COLO668 (cell line): ENCODE data around the gene SAMD4A.
"Not testable (repeated sequence)": the region's sequence is repeated elsewhere in the genome, so short reads cannot be mapped to it uniquely, and the experiment has no call there.

Experiments used
- DNase-seq: peaks from one replicate; lab custom pipeline; 2025; ENCODE audit not compliant: unreplicated experiment; lab: John Stamatoyannopoulos, UW

Gene SAMD4A

DNA sequence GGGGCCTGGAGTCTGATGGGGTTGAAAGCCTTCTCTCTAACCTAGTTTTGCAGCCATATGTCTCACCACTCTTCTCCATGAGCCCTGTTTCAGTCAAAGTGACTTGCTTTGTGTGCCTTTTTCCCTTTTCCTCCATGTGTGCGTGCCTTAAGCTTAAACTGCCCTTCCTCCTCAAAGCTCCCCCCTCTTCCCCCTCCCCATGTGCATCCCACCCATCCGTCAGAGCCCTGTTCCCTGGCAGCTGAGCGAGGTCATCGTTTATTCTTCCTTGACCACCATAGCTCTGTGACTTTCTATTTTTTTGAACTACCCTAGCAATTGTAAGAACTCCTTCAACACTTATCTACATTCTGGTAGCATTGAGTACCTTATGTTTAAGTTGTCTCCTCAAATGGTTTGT, 24.9 kb downstream of the SAMD4A start:
- no peak for DNase-seq

DNA sequence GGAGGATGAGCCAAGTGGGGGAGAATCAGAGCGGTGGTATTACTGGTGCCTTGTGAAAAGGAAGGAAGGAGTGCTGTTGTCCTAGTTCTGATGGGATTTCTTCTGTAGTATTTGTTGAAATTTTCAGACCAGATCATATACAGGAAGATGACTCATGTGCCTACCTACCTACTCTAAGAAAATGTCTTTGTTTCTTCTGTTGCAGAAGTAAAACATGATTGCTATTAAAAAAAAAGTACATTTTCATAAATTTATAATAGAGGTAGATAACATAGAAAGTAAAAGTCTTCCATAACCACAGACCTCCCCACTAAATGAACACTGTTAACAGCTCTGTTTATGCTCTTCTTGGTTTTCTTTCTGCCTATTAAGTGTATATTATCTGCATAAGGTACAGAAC, 26.9 kb downstream of the SAMD4A start:
- no peak for DNase-seq

- no peak for DNase-seq
These were observed 27.6 kb downstream of the SAMD4A start for GRCh38 chr14:54594537-54594936.

DNA sequence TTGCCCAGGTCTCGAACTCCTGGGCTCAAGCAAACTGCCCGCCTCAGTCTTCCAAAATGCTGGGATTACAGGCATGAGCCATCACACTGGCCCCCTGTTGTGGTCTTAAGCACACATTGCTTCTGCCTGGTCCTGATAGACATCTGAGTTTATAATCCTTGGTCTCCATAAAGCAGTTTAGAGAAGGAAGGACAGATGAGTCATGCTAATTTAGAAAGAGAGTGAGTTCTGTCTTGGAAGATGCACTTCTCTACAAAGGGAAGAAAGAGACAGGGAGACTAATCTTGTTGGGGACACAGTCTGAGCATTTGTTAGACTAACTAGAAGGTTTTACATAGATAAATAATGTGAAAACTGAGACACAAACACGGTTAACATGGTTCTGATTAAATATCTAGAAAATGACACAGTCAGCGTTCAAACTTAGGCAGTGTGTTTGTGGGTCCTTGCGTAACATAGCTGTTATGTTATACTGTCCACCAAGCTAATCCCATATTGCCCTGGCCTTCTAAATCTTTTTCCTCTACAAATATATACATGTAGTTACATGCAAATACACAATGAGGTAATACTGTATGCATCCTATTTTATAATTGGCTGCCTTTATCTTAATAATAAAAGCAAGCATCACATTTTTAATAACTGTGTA, 31.0 kb downstream of the SAMD4A start:
- DNase-seq = no peak

DNA sequence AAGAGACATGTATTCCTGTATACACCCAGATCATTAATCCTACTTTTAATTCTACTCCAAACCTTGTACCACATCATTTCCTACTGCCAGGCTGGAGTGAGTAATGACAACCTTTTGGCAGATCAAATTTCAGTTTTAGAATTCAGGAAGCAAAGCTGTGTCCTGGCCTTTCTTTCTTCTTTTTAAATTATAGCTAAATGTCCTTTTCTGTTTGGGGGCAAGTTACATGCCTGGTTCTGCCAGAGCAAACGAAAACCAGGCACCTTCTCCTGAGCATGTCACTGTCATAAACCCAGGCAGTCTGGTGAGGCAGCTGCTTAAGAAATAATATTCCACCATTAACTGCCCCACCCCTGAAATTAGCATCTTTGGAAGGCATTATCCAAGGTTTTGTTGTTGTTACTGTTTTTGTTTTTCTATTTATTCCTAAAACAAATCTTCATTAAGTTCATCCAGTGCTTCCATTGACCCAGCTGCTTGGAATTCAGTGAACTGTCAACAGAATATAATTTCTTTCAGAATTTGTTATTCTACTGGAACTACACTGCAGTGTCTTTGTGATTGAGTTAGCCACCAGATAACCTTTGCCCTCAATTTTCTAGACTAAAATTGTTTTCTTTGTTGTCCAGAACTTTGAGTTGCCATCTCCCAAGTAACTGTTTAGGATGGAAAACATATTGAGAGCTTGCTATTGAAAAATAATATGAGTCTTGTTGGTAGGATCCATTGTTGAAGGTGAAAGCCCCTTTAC, 33.2 kb downstream of the SAMD4A start:
- DNase-seq = no peak

GRCh38 chr14:54600717-54601109, 33.8 kb downstream of the SAMD4A start:
- DNase-seq = no peak

GRCh38 chr14:54603362-54603761, 36.4 kb downstream of the SAMD4A start:
- no peak for DNase-seq

- DNase-seq = no peak
These were observed 39.2 kb downstream of the SAMD4A start for GRCh38 chr14:54606178-54606577.

DNA sequence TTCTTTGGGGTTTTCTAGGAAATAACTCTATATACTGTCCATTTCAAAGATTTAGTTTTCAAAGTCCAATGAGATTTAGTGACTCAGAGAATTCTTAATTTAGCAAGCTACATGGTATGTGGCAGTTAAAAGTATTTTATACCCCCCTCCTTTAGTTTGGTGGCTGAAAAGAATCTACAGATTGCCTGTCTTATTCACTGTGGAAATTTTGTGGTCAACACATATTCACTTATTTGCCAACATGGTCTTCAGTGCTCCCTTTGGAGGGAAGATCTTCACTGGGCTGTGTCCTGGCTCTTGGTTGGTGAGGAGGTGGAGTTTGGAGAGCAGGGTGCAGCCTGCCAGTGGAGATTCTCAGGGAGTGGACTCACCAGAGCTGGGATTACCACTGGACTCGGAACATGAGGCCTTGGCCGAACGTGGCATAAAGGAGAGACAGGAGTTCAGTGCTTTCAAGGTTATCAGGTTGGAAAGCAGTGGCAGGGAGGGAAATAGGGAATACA, 39.8 kb downstream of the SAMD4A start:
- no peak for DNase-seq

GRCh38 chr14:54609576-54609975, 42.6 kb downstream of the SAMD4A start:
- no peak for DNase-seq

GRCh38 chr14:54610051-54610977, 43.4 kb downstream of the SAMD4A start:
- no peak for DNase-seq

DNA sequence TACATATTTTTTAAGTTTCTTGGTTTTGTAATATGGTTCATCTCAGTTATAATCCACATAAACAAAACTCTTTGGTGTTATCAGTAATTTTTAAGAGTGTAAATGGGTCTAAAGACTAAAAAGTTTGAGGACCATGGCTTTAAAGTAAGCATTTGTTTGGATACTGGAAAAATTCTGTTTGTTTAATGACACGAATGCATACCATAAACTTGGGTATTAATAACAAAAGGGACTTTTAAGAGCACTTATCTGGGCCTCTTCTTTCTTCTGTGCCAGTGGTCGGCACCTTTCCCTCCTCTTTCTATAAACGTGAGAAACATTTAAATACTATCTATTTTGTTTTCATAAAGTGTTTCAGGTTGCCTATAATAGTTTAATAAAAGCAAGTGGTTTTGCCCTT, 47.4 kb downstream of the SAMD4A start:
- no peak for DNase-seq

DNA sequence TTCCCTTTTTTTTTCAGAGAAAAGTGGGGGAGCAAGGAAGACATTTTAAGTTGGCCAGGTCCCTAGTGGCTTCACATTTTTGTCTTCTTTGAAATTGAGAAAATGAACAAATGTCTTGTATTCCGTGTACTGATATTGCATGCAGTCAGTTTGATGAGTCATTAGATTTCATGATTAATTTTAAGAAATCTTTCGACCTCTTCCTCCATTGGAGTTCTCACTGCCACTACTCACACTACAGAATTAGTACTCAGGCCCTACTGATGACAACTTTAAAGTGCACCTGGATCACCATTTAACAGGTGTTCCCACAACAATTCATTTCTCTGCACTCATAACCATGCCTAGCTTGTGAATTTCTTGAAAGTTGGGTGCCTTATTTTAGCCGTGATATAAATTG, 50.5 kb downstream of the SAMD4A start:
- DNase-seq = no peak

DNA sequence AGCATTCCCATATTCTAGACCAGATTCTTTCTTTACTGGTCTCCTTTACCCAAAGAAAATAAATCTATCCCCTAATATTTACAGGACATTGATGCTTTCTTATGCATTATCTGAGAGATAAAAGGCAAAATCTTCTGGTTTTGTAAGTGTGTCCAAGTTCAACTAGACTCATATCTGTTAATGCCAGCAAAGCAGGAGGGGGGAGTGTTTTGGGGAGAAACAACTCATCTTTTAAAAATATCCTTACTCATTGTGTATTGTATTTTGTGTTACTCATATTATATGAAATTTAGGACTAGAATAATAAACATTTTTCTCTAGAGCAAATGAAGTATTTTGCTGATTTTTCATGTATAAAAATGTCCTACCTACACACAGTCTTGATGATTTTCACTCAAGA, 54.8 kb downstream of the SAMD4A start:
- DNase-seq = no peak

DNA sequence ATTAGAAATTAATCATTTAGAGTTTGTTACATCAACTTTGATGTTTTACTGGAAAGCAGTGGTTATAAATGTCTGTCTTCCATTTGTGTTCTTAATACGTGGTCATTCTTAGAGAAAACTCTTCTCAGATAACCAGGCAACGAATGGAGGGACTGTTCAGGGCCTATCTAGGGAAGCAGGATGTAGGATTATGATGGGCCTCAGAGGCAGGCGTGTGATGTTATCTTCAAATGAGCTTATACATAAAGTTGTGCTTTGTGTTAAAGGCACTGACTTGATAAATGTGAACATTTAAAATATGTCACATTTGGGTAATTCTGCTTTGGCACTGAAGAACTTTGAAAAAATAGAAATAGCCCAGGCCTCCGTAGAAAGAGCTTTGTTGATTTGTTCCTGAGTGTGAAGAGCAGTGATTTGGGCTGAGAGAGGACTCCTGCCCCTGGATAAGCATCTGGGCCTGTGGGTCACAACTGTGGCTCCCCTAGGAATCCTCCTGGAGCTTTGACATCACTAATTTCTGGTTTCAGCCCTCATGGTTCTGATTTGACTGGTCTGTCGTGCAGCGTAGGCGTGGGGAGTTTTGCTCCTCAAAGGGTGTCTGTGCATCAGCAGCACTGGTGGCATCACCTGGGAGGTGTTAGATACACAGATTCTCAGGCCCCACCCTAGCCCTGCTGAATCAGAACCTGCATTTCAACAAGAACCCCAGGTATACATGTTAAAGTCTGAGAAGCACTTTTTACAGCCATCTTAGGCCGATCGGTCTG, 55.4 kb downstream of the SAMD4A start:
- no peak for DNase-seq

DNA sequence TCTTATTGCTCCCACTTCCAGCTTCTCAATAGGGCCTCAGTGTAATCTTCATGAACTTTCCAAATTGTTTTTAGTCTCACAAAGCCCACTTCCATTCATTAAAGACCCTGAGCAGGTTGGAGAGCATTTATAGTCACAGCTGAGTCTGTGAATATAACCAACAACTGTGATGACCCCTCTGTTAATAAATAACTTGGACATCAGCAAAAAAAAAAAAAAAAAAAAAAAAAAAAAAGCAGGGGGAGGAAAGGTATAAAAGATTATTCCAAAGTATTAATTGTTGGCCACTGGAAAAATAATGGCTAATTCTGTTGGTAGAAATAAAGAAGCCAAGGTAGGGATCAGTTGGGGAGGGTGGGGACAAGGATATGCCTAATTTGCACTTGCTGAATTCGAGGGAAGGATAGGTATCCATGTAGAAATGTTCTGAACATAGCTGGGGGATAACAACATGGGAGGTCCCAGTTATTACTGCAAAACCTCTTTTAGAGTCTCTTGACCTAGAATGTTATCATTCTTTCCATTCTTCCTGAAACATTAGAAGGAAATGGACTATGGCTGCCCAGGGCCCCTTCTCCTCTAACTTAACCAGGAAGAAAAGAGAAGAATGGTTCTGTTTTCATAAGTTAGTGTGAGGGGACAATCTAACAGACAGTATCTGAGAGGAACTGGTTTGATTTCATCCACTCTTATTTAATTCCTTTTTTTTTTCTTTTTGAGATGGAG, 56.5 kb downstream of the SAMD4A start:
- no peak for DNase-seq

- not testable (repeated sequence) for DNase-seq
These were observed 57.1 kb downstream of the SAMD4A start for GRCh38 chr14:54624005-54624358.

GRCh38 chr14:54625112-54625511, 58.2 kb downstream of the SAMD4A start:
- DNase-seq = no peak

GRCh38 chr14:54627219-54627539, 60.3 kb downstream of the SAMD4A start:
- DNase-seq = no peak
